COR-L47 (cell line): ENCODE measurements around the gene CEBPA.
"Not testable (repeated sequence)": the region's sequence is repeated elsewhere in the genome, so short reads cannot be mapped to it uniquely, and the experiment has no call there.

Experiments used
- DNase-seq: peaks from one replicate; lab custom pipeline; 2025; lab: John Stamatoyannopoulos, UW

The CEBPA gene

GRCh38 chr19:33300009-33300893 is 2.1 kb downstream of the CEBPA start:
- DNase-seq: no peak

DNA sequence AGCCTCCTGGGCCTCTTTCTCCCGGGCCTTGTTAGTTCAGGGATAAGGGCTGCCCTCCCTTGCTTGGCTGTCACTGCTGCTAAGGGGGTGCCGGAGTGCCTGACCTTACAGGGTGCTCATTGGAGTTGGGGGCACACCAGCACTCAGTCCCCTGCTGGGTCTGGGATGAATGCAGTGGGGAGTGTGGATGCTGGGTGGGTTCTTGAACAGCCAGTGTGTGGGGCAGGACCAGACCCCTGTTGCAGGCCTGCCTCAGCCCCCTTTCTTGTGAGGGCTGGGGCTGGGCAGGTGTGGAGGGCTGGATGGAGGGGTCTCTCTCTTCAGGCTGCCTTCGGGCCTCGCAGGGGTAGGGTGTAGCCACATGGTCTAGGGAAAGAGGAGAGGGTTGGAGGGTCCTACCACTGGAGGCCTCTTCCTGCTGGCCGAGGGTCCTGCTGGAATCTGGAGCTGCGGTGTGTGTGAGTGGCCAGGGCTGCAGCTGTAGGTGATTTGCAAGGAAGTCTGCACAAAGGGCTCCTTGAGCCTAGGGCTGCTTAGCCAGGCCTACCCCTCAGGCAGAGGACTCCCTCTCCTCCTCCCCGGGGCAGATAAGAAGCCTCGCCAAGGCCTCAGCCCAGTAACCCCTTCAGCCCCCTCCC is 3.2 kb downstream of the CEBPA start:
- no peak for DNase-seq

DNA sequence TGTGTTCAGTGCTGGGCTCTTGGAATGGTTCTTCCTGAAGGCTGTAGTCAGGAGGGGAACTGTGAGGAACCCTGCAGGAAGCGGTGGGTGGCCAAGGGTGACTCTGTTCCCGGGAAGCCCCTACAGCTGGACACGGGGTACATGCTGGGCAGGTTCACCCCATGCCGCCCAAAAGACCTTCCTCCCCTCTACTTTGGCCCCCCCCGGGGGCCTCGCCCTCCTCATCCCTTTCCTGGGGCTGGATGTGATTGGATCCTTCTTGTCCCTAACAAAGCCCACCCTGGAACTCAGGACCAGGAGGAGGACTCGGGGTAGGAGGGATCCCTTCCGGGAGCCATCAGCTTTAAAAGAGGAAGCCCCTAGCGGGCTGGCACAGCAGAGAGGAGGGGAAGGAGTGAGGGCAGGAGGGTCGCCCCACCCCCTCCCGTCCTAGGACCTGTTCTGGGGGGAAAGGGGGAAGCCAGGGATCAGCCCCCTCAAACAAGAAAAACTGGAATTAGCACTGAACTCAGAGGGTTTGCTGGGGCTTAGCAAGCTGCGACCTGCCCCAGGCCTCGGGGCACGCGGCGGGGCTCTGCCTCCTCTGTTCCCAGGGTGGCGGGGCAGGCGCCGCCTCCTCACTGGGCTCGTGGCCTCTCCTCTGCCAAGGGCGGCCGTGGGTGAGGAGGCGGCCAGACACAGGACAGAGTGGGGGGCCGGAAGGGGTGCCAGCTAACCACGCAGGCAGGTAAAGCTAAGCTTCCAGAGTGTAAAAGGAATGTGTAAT is 4.0 kb downstream of the CEBPA start:
- DNase-seq: no peak

GRCh38 chr19:33297401-33298145 is 4.8 kb downstream of the CEBPA start:
- DNase-seq: no peak

DNA sequence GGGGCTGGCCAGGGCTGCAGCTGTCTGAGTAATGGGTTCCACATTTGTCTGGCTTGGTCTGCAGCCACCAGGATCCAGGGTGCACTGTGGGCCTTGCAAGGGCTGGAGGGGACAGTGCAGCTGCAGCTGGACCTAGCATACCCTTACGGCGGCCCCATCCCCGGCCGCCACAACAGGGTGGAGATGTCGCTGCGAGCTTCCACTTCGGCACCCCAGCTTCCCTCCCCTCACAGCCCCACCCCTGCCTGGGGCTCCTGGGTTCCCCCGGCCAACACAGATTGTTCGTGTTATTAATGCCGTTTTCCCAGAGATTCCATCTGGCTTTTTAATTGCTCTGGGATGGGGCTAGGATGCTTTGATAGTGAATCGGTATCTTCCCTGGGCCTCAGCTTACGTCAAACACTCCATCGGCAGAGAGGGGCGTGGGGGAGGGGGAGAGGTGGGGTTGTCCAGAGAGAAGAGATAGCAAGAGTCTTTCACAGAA is 5.8 kb downstream of the CEBPA start:
- DNase-seq: no peak

DNA sequence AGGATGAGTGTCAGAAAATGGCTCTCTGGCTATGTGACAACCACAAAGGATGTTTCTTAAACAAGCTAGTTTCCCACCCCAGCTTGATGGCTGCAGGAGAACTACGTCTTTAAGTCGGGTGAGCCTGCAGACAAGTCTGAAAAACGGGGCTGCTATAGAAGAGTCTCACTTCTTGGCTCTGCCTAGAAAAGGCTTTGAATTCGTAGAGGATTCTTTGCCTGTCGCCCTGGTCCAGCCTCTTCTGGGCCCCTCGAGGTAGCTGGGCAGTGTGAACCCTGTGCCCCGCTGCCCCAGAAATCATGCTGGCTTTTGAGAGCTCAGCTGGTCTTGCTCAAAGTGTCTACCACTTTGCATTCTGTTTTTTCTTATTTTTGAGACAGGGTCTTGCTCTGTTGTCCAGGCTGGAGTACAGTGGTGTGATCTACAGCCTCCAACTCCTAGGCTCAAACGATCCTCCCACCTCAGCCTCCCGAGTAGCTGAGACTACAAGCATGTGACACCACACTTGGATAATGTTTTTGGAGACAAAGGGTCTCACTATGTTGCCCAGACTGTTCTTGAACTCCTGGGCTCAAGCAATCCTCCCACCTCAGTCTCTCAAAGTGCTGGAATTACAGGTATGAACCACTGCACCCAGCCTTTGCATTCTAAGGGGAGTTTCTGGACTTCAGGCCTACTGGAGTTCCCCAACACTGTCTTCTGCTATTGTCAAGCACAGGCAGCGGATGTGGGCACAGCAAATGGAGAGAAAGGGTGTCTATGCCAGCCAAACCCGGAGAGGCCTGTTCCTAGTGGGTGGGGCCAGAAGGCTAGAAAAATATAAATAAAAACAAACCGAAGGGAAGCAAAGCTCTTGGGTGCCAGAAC is 6.5 kb downstream of the CEBPA start:
- DNase-seq: no peak

GRCh38 chr19:33295046-33295445 is 7.3 kb downstream of the CEBPA start:
- DNase-seq: not testable (repeated sequence)

GRCh38 chr19:33294058-33294798 is 8.1 kb downstream of the CEBPA start:
- DNase-seq: no peak

- no peak for DNase-seq
Observed at GRCh38 chr19:33293255-33294057, 8.9 kb downstream of the CEBPA start.

DNA sequence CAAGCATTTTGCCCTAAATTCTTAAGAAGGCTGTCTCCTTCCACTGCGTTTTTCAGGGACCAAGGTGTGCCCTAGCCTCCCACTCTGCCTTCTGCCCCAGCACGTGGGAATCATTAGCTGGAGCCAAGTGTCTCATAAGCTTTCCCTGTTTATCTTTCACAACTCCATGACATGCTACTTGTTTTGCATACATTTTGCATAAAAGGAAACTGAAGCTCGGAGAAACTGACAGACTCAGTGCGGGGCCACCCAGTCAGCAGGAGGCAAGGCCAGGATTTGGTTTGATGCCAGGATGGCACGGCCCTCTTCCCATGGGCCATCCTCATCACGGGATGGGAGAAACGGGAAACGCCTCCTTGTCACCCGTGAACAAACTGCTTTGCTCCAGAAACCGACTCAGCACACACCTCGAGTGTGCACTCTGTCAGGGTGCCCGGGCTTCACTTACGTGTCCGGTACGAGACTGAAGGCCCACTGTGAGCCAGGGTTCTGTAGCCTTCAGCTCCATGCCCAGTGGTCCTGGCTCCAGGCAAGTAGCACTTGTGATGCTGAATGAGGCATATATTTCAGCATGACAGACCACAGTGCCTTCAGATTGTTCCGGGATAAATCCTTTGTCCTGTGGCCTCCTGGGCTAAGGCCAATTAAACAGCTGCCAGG is 9.6 kb downstream of the CEBPA start:
- DNase-seq: no peak

DNA sequence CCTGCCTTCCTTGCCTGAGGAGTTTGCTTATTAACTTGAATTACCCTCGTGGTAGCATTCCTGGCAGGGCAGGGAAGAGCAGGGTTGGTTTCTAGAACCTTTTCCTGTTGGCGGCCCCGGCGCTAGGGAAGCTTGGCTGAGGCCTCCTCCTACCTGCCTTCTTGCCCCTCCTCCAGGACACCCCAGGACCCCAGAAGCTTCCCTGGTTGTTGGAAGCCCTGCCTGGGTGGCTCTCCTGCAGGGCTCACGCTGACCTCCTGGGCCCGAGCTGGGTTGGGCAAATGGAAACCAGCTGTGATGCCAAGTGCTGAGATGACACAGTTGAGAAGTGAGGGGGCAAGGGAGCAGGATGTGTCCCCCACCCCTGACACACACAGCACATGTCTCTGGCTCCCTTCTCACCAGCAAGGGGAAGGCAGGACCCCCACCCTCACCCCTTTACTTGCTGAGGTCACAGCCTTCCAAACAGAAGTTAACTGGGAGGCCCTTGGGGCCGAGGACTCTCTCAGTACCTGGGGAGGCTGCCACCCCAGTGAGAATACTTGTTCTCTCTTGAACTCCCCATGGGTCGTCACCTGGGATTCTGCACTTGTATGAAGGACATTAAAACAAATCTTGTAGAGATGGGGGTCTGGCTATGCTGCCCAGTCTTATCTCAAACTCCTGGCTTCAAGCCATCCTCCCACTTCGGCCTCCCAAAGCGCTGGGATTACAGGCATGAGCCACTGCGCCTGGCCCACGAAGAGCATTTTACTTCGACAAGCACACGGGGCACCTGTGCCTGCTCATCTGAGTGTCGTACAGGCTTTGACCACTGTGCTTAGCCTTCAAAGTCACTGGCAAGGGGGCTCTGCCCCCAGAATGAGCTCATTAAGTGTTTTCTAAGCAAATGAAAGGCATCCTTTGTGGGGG is 10.5 kb downstream of the CEBPA start:
- DNase-seq: no peak

DNA sequence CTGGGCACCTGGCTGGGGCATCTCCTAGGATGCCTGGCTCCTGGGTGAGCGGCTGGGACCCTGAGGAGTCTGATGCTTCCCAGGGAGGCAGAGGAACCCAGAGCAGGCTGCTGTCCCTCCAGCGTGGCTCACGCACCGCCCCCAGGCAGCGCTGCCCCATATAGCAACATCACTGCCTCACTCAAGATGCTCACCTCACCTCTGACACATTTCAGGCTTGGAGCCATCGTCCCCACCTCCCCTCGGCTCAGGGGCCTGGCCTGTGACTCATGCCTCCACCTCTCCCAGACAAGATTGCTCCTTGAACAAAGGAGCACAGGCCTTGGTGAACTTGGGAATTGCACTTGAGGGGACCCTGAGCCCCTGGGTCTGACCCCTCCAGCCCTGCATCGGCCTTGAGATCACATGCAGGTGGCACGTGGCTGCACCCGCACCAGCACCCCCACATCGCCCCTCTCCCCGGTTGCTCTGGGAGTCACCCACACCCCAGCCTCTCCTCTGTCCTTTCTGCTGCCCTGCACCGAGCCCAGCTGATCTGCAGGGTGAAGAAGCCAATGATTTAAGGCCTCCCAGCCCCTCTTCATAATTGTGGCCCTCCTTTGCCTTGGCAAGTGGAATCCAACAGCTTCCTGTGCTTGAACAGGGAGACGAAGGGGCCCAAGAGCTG is 11.2 kb downstream of the CEBPA start:
- DNase-seq: no peak

DNA sequence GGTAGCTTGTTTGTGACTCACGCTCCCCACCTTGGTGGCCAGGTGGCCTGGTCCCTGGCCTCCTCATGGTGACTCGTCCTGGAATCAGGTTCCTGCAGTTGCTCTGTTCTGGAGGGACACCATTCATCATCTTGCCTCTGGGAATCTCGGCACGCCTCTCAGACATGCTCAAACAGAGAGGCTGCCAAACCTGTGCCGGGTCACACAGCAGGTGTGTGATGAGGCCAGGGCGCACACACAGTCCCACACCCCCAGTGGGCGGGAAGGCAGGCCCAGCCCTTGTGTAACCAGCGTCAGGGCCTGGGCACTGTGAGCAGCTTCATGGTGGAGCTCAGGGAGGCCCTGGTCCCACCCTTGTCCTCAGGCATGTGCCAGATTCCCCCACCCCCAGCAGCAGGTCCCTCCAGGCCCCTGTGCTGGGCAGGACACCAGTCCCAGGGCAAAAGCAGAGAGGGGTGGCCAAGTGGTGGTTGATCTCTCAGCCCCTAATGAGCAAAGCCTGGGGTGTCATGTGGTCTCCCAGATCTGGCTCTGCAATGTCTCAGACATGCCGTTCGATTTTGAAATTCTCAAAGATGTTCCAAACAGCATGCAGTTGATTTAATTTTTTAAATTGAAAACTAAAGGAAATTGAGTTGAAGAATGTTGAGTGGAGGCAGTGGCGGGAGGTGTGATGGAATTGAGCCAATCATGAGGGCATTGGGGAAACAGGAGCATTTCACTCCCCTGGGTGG is 12.1 kb downstream of the CEBPA start:
- DNase-seq: no peak

GRCh38 chr19:33289261-33289660 is 13.1 kb downstream of the CEBPA start:
- DNase-seq: no peak

DNA sequence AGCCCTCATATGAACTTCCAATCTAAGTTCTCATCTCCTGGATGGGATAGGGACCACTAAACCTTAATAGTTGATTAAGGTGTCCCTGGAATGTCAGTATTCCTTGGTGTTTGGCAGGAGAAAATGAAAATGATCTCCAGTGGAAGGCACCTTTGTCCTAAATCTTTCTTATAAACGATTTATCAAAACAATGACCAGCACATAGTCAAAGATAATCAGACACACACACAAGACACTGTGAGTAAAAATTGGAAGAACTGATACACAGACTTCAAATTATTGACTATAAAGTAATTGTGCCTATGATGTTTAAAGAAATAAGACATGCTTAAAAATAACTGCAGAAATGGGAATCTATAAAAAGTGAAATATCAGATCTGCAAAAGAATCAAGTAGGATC is 13.7 kb downstream of the CEBPA start:
- no peak for DNase-seq

GRCh38 chr19:33287927-33288326 is 14.4 kb downstream of the CEBPA start:
- DNase-seq: no peak
